ENCODE data around the gene NME8. TPM values are rescaled to one million over a fixed set of nuclear protein-coding genes. Genes with fewer than 3 reads are reported as not detected.

Gene NME8
- total RNA-seq, 4 donors from 2014 or later = not detected

DNA sequence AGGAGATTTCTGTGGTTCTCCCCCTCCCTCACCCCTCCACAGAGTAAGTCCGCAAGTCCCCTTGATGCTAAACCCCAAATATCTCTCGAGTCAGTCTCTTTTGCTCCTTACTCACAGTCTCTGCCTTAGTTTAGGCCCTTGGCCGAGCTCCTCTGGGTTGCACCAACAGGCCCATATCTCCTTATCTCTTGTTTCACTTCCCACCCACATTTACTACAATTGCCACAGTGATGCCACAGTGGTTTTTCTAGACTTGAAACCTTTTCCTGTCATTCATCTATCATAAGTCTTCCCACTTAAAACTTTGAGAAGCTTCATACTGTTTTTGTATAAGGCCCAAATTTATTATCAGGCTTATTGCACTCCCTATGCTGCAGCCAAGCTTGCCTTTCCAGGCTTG, 23.4 kb upstream of the NME8 start:
- H3K4me3 ChIP-seq = no peak overlapping the region
- TF ChIP-seq, protein P1, sequence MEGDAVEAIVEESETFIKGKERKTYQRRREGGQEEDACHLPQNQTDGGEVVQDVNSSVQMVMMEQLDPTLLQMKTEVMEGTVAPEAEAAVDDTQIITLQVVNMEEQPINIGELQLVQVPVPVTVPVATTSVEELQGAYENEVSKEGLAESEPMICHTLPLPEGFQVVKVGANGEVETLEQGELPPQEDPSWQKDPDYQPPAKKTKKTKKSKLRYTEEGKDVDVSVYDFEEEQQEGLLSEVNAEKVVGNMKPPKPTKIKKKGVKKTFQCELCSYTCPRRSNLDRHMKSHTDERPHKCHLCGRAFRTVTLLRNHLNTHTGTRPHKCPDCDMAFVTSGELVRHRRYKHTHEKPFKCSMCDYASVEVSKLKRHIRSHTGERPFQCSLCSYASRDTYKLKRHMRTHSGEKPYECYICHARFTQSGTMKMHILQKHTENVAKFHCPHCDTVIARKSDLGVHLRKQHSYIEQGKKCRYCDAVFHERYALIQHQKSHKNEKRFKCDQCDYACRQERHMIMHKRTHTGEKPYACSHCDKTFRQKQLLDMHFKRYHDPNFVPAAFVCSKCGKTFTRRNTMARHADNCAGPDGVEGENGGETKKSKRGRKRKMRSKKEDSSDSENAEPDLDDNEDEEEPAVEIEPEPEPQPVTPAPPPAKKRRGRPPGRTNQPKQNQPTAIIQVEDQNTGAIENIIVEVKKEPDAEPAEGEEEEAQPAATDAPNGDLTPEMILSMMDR (IDR thresholded peaks at IDR 0.05) = no peak
- no peak for TF ChIP-seq POLR2A (IDR thresholded peaks at IDR 0.05)
- intact Hi-C loops (cut with DNase I) = no loop called here
- H3K9me3 ChIP-seq = peaks cover 0 to 6% (median 0%) of the 10 kb centered on the region in 3 donors
- no peaks in the 10 kb centered on the region for H3K27me3 ChIP-seq
- H3K4me1 ChIP-seq = no peaks in the 10 kb centered on the region
- no peak for DNase-seq
- no peak overlapping the region for H3K27ac ChIP-seq
- H3K36me3 ChIP-seq = no peaks in the 10 kb centered on the region
- 71 to 74% methylated on average over 2 of the region's 3 CpGs for WGBS, 2 donors

DNA sequence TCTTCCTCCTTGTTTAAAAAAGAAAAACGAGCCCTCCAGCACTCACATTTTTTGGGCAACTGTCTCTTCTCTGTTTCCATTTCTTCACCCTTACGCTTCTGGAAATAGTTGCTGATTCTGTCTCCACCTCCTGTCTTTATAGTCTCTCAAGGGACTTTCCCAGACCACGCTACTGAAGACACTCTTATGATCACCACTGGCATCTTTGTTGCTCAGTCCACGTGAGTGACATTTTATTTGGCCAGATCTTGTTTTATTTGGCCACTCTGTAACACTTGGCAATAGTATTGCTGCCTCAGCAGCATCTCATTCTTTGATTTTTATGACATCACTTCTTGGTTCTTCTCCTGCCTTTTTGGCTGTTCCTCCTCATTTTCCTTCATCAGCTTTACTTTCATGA, 21.6 kb upstream of the NME8 start:
- no peaks in the 10 kb centered on the region for H3K36me3 ChIP-seq
- H3K27ac ChIP-seq = no peak overlapping the region
- H3K27me3 ChIP-seq = no peaks in the 10 kb centered on the region
- H3K9me3 ChIP-seq = no peaks in the 10 kb centered on the region
- no peak overlapping the region for H3K4me3 ChIP-seq
- intact Hi-C loops (cut with DNase I) = no loop called here
- H3K4me1 ChIP-seq = no peaks in the 10 kb centered on the region
- no peak for DNase-seq
- TF ChIP-seq, protein P1 (IDR thresholded peaks at IDR 0.05) = no peak
- no peak for TF ChIP-seq POLR2A (IDR thresholded peaks at IDR 0.05)
- 29 to 30% methylated on average over 4 of the region's 4 CpGs for WGBS, 2 donors

DNA sequence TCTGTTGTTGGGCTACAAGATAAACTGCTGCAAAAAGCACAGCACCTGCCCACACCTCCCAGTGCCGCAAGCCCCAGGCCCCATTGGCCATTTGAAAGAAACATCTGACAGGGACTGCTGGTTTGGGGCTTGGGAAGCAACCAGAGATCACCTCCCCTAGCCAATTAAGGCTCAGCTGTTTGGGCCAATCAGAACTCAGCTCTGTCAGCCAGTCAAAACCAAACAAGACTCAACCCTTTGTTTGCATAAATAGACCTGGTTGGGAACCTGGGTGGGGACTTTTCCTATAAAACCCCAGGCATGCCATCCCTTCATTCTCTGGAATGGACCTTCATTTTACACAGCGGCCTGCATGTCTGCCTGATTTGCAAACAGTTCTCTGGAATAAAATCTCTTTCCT, 17.2 kb upstream of the NME8 start:
- no peak for DNase-seq
- intact Hi-C loops (cut with DNase I) = no loop called here

DNA sequence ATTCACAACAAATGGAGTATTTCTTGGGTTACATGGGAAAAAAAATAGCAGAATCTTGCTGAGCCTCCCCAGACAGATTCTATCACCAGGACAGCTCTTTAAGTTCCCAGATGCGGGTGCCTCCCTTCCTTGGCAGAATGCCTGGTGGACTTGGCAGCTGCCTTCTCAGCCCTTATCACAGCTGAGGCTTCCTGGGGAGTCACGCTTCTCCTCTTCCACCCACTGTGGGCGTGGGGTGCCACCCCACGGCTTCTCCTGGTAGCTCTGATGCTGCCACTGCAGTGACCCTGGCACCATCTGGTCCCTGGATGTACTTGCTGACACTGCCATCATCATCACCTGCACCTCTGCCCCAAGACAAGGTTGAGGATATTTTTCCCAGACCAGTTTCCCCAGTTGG, 16.2 kb upstream of the NME8 start:
- intact Hi-C loops (cut with DNase I) = no loop called here
- TF ChIP-seq POLR2A (IDR thresholded peaks at IDR 0.05) = no peak
- TF ChIP-seq, protein P1 (IDR thresholded peaks at IDR 0.05) = peak in 3 of 6 experiments; percentile 12 to 36 (median 12)
- peaks cover 0 to 12% (median 4%) of the 10 kb centered on the region in 3 donors for H3K4me1 ChIP-seq
- no peak for DNase-seq
- no peak overlapping the region for H3K27ac ChIP-seq
- H3K36me3 ChIP-seq = no peaks in the 10 kb centered on the region
- H3K4me3 ChIP-seq = no peak overlapping the region
- H3K27me3 ChIP-seq = no peaks in the 10 kb centered on the region
- WGBS, 2 donors = 2 to 18% methylated on average over 4 of the region's 4 CpGs
- no peaks in the 10 kb centered on the region for H3K9me3 ChIP-seq

More for the DNA sequence above, 17.2 kb upstream of the NME8 start:
- Histone ChIP-seq H3K27ac (no peak overlapping the region), H3K4me3 (no peak overlapping the region), H3K4me1 (peaks cover 0 to 12% (median 4%) of the 10 kb centered on the region in 3 donors), H3K36me3 (no peaks in the 10 kb centered on the region), H3K9me3 (no peaks in the 10 kb centered on the region), H3K27me3 (no peaks in the 10 kb centered on the region)
- TF ChIP-seq, protein P1 (IDR thresholded peaks at IDR 0.05) = no peak
- TF ChIP-seq POLR2A (IDR thresholded peaks at IDR 0.05) = no peak
- WGBS, 2 donors = 75 to 86% methylated on average over 1 to 2 of the region's 2 CpGs

DNA sequence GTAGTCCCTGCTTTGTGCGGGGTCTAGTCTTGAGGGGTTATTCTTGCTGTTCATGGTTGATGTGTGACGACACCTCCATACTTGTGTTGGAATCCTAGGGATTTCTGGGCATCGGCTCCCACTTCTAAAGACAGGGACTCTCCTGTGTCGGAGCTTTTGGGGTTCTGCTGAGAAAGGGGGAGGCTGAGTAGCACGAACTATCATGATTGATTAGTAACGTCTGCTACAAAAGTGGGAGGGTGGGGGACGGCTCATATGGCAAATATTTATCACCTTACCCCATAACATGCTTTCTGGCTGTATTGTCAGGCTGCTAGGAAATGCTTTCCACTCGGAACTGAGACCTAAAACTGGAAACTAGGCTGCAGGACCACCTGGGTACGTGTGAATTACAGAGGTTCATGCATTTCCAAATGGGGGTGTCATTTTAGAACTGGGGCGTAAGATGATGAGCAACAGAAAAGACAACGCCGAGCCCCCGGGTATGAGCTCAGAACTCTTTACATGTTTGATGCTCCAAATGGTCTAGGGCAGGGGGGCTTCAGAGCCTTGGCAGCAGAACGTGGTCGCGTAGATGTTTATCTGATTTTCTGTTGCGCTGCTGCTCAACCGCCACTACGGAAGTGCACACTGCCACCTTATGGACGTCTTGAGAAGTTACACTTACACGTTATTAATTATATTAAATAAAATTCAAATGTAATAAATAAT, 15.1 kb upstream of the NME8 start:
- Histone ChIP-seq H3K4me1 (peaks cover 0 to 12% (median 4%) of the 10 kb centered on the region in 3 donors), H3K4me3 (peak overlapping the region in 3 of 4 donors; percentile 17 to 58 (median 28)), H3K27me3 (peaks cover 0 to 3% (median 0%) of the 10 kb centered on the region in 4 donors), H3K36me3 (no peaks in the 10 kb centered on the region), H3K9me3 (no peaks in the 10 kb centered on the region), H3K27ac (no peak overlapping the region)
- intact Hi-C loops (cut with DNase I) = no loop called here
- no peak for DNase-seq
- 23 to 25% methylated on average over 21 of the region's 21 CpGs for WGBS, 2 donors
- TF ChIP-seq POLR2A (IDR thresholded peaks at IDR 0.05) = no peak
- TF ChIP-seq, protein P1 (IDR thresholded peaks at IDR 0.05) = peak; percentile 33 to 70 (median 55)

Data from esophagus squamous epithelium (tissue), 5 donors.